ENCODE measurements around the gene SOD3. TPM values are rescaled to one million over a fixed set of nuclear protein-coding genes. Genes with fewer than 3 reads are reported as not detected.

SOD3 gene
- total and polyA plus RNA-seq, 2 of the 4 experiments (the other 2 are of a cell fraction) = 0.36 to 5.8 TPM

DNA sequence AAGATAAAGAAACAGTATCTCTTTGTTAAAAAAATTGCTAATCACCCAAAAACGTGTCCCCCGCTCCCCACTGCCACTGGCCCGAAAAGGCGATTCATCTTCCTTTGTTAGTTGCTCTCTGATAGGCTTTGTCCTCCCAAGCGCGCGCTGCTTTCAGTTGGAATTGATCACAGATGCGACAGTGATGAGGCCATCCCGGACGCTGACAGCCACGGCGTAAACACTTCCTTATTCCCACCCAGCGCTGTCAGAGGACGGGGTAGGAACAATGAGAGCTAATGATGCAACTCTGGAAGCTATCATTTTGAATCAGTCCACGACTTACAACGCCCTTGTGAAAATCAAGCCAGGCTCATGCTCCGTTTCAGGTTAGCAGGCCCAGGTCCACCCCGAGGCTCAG lies 21.4 kb downstream of the SOD3 start:
- Histone ChIP-seq H2AK9ac (replicated peaks; ENCODE audit: low read depth, low read length, poor library complexity) (no peak overlapping the region), H3K4me2 (ENCODE audit: low read depth, low read length) (no peak overlapping the region), H2BK120ac (ENCODE audit: low read depth, low read length) (no peak overlapping the region), H4K8ac (ENCODE audit: low read depth in 2 of 2, low read length in 2 of 2) (no peak overlapping the region), H3K9me1 (ENCODE audit: insufficient read depth, low read length) (no peaks in the 10 kb centered on the region), H4K91ac (ENCODE audit: insufficient read depth, low read depth, low read length) (no peak overlapping the region), H3K18ac (ENCODE audit: low read depth, low read length) (no peak overlapping the region), H4K5ac (ENCODE audit: low read depth, low read length) (no peak overlapping the region), H3K27me3 (ENCODE audit: control insufficient read depth, insufficient read depth, low read length) (no peaks in the 10 kb centered on the region), H3K36me3 (ENCODE audit: control insufficient read depth, insufficient read depth, low read length) (peaks cover 9% of the 10 kb centered on the region; the same call in 1 of the 2 replicates), H3K4ac (ENCODE audit: low read depth, low read length) (no peak overlapping the region), H4K20me1 (ENCODE audit: insufficient read depth, low read length) (no peaks in the 10 kb centered on the region), H3K9me3 (ENCODE audit: control insufficient read depth, insufficient read depth, low read length) (peaks cover 5% of the 10 kb centered on the region), H2BK5ac (ENCODE audit: low read depth, low read length, poor library complexity, severe bottlenecking) (no peak overlapping the region), H2BK15ac (ENCODE audit: low read depth, low read length) (no peak overlapping the region), H2BK20ac (ENCODE audit: low read depth, low read length) (no peak overlapping the region), H3K56ac (ENCODE audit: extremely low read depth, insufficient read depth, low read length) (no peak overlapping the region), H3K23ac (ENCODE audit: low read depth, low read length) (no peak overlapping the region), H3K79me1 (ENCODE audit: low read depth in 1 of 2, low read length in 2 of 2) (no peaks in the 10 kb centered on the region), H3K27ac (ENCODE audit: insufficient read depth, low read length) (no peak overlapping the region), H3K4me1 (ENCODE audit: control insufficient read depth, insufficient read depth, low read length) (no peaks in the 10 kb centered on the region), H2AFZ (replicated peaks; ENCODE audit: low read length, poor library complexity) (no peak overlapping the region), H3K4me3 (ENCODE audit: insufficient read depth, low read depth, low read length) (no peak overlapping the region), H3K9ac (ENCODE audit: low read depth, low read length) (no peak overlapping the region), H3K14ac (replicated peaks; ENCODE audit: low read depth, low read length) (no peak overlapping the region), H2AK5ac (ENCODE audit: low read depth, low read length) (no peak overlapping the region)
- dilution Hi-C loops (cut with HindIII; ENCODE audit: low sequenced_read_pairs, unreplicated experiment) = no loop called here
- DNase-seq (no peak), ATAC-seq (ENCODE audit: low read depth) (no peak)
- TF ChIP-seq RAD21 (IDR thresholded peaks at IDR 0.05; ENCODE audit: low read length) = no peak
- TF ChIP-seq MAFK (IDR thresholded peaks at IDR 0.05; ENCODE audit: low read depth, low read length) = no peak
- TF ChIP-seq, protein P1, sequence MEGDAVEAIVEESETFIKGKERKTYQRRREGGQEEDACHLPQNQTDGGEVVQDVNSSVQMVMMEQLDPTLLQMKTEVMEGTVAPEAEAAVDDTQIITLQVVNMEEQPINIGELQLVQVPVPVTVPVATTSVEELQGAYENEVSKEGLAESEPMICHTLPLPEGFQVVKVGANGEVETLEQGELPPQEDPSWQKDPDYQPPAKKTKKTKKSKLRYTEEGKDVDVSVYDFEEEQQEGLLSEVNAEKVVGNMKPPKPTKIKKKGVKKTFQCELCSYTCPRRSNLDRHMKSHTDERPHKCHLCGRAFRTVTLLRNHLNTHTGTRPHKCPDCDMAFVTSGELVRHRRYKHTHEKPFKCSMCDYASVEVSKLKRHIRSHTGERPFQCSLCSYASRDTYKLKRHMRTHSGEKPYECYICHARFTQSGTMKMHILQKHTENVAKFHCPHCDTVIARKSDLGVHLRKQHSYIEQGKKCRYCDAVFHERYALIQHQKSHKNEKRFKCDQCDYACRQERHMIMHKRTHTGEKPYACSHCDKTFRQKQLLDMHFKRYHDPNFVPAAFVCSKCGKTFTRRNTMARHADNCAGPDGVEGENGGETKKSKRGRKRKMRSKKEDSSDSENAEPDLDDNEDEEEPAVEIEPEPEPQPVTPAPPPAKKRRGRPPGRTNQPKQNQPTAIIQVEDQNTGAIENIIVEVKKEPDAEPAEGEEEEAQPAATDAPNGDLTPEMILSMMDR (conservative IDR thresholded peaks at IDR 0.05; ENCODE audit: low read depth, low read length) = no peak
- no peak for TF ChIP-seq RFX5 (IDR thresholded peaks at IDR 0.05; ENCODE audit: low read depth, low read length)
- TF ChIP-seq NFE2L2 (IDR thresholded peaks at IDR 0.05; ENCODE audit: low read depth, low read length) = no peak
- TF ChIP-seq RCOR1 (IDR thresholded peaks at IDR 0.05; ENCODE audit: insufficient replicate concordance, low read length) = no peak
- TF ChIP-seq MXI1 (IDR thresholded peaks at IDR 0.05; ENCODE audit: borderline replicate concordance, low read depth, low read length) = no peak
- TF ChIP-seq CEBPB (IDR thresholded peaks at IDR 0.05; ENCODE audit: low read depth, low read length) = no peak
- ChIA-PET POLR2A (ENCODE audit: unreplicated experiment) (no interaction called here), CTCF (no interaction called here)
- WGBS, 2 experiments (ENCODE audit: extremely low coverage in 2 of 2, insufficient read length in 1 of 2) = 69% methylated on average over 4 of the region's 18 CpGs; no CpG with 5 or more reads in 1 of the 2 experiments
- intact Hi-C loops (cut with micrococcal nuclease) = no loop called here
- BruUV-seq (replicated peaks) = no TSS peak
- in situ Hi-C loops (cut with MboI; ENCODE audit: low sequenced_read_pairs) = no loop called here
